Tongue (tissue), 2 donors: ENCODE results near the gene LTBP2. TPM values are rescaled to one million over a fixed set of nuclear protein-coding genes. Genes with fewer than 3 reads are reported as not detected.
A peak's percentile ranks its signal among the peaks of the same experiment; 100 is the strongest.

ENCODE experiments used
- DNase-seq: peaks from one replicate; pipeline ENCODE4 v3.0.0-alpha.2; 2015
- total RNA-seq: library from RNA; depleted of rRNA; stranded (reverse); fragments of >200 nt; gene quantifications from one replicate; pipeline ENCODE4 v1.2.3, GENCODE V29; 2014

Gene LTBP2
- total RNA-seq, 1 donor from 2014 or later, result 29.1 TPM

- peak; percentile 45 for DNase-seq
Measured at GRCh38 chr14:74478996-74479635, 132.9 kb downstream of the LTBP2 start.

- no peak for DNase-seq
Measured at GRCh38 chr14:74476607-74477006, 135.4 kb downstream of the LTBP2 start.

GRCh38 chr14:74476107-74476506 is 135.9 kb downstream of the LTBP2 start:
- DNase-seq, result no peak

- no peak for DNase-seq
Measured at GRCh38 chr14:74475678-74476077, 136.4 kb downstream of the LTBP2 start.

GRCh38 chr14:74474376-74474775 is 137.7 kb downstream of the LTBP2 start:
- DNase-seq, result peak; percentile 31

- no peak for DNase-seq
Measured at GRCh38 chr14:74472601-74473000, 139.4 kb downstream of the LTBP2 start.

GRCh38 chr14:74469548-74470518 is 142.2 kb downstream of the LTBP2 start:
- DNase-seq, result no peak

GRCh38 chr14:74468513-74468912 is 143.5 kb downstream of the LTBP2 start:
- no peak for DNase-seq

GRCh38 chr14:74465335-74465734 is 146.7 kb downstream of the LTBP2 start:
- no peak for DNase-seq

GRCh38 chr14:74464785-74465184 is 147.3 kb downstream of the LTBP2 start:
- no peak for DNase-seq

- no peak for DNase-seq
Measured at GRCh38 chr14:74463697-74464096, 148.3 kb downstream of the LTBP2 start.

GRCh38 chr14:74462993-74463392 is 149.0 kb downstream of the LTBP2 start:
- DNase-seq, result no peak

GRCh38 chr14:74459976-74460375 is 152.1 kb downstream of the LTBP2 start:
- DNase-seq, result no peak

- peak; percentile 3 for DNase-seq
Measured at GRCh38 chr14:74459289-74459946, 152.6 kb downstream of the LTBP2 start.

- no peak for DNase-seq
Measured at GRCh38 chr14:74457565-74457895, 154.5 kb downstream of the LTBP2 start.

- no peak for DNase-seq
Measured at GRCh38 chr14:74456684-74457564, 155.1 kb downstream of the LTBP2 start.

GRCh38 chr14:74454397-74454796 is 157.6 kb downstream of the LTBP2 start:
- DNase-seq, result peak; percentile 29

Other genes starting within 250 kb of the LTBP2 start
- gene SYNDIG1L, start 186.0 kb downstream of the LTBP2 start, total RNA-seq, result not detected
- gene NPC2, start 118.9 kb downstream of the LTBP2 start, total RNA-seq, result 67.7 TPM
- gene ISCA2, start 118.5 kb downstream of the LTBP2 start, total RNA-seq, result 14.8 TPM
- gene AREL1, start 100.8 kb upstream of the LTBP2 start, total RNA-seq, result 17.1 TPM
- 28.4 TPM for gene FCF1, start 100.9 kb upstream of the LTBP2 start, total RNA-seq
- gene YLPM1, start 151.1 kb upstream of the LTBP2 start, total RNA-seq, result 69.9 TPM